ENCODE results near the gene MASP1. TPM values are rescaled to one million over a fixed set of nuclear protein-coding genes. Genes with fewer than 3 reads are reported as not detected.
A peak's percentile ranks its signal among the peaks of the same experiment; 100 is the strongest.

MASP1 gene
- total RNA-seq, 4 donors from 2014 or later = 2.3 to 26.1 (median 5.2) TPM; not detected in 1

DNA sequence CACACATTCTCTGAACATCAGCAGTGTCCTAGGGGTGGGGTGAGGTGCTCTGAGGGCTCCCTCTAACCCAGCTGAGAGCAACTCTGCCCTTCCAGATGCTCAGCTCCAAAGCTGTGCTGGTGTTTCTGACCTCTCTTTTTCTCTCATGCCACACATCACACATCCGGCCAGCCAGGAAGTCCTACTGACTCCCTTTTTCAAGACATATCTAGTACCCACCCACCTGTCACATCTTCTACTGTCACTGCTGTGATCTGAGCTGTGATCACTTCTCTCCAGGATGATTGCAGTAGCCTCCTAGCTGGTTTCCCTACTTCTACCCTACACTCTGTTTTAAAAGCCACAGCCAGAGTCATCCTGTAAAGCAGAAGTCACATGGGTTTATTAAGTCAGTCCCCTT lies 30.2 kb upstream of the MASP1 start:
- no peak for ATAC-seq
- Histone ChIP-seq H3K4me3 (no peak overlapping the region), H3K4me1 (peaks cover 0 to 16% (median 7%) of the 10 kb centered on the region in 3 donors), H3K27me3 (peaks cover 25% of the 10 kb centered on the region), H3K27ac (no peak overlapping the region), H3K36me3 (no peaks in the 10 kb centered on the region), H3K9me3 (no peaks in the 10 kb centered on the region)
- 41 to 100% methylated on average over 1 of the region's 1 CpG for WGBS, 2 donors (ENCODE audit: low coverage in 1 of 2)
- TF ChIP-seq, protein P1, sequence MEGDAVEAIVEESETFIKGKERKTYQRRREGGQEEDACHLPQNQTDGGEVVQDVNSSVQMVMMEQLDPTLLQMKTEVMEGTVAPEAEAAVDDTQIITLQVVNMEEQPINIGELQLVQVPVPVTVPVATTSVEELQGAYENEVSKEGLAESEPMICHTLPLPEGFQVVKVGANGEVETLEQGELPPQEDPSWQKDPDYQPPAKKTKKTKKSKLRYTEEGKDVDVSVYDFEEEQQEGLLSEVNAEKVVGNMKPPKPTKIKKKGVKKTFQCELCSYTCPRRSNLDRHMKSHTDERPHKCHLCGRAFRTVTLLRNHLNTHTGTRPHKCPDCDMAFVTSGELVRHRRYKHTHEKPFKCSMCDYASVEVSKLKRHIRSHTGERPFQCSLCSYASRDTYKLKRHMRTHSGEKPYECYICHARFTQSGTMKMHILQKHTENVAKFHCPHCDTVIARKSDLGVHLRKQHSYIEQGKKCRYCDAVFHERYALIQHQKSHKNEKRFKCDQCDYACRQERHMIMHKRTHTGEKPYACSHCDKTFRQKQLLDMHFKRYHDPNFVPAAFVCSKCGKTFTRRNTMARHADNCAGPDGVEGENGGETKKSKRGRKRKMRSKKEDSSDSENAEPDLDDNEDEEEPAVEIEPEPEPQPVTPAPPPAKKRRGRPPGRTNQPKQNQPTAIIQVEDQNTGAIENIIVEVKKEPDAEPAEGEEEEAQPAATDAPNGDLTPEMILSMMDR (IDR thresholded peaks at IDR 0.05) = no peak
- no peak for TF ChIP-seq POLR2AphosphoS5 (IDR thresholded peaks at IDR 0.05)

DNA sequence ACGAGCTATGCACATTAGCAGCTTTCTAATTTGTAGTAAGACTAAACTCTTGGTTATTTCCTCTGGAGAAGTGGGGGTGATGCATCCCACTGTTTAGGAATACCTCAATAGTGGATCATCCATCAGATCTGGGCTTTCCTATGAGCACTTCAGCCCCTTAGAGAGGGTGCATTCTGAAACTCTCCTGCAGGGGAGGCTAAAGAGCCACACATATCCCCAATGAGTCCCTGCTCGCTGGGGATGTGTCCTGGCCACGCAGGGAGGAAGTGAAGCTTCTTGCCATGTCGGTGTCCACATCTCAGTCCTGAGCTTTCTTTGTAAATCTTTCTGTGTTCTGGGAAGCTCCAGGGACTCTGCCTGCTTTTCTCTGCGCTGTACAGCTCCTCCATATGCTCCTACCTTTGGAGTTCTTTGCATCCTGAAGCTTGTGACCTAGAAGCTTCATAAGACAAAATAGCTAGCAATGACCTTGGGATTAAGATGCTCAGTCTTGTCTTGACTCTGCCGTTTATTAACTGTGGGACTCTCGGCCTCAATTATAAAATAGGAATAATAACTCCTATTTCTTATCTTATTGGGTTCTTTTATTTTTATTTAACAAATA lies 28.3 kb upstream of the MASP1 start:
- no peaks in the 10 kb centered on the region for H3K9me3 ChIP-seq
- TF ChIP-seq POLR2A (IDR thresholded peaks at IDR 0.05) (no peak), POLR2AphosphoS5 (IDR thresholded peaks at IDR 0.05) (no peak), EP300 (IDR thresholded peaks at IDR 0.05) (no peak)
- TF ChIP-seq, protein P1 (IDR thresholded peaks at IDR 0.05) = peak; percentile 9 to 67 (median 56)
- no peak overlapping the region for H3K4me3 ChIP-seq
- no peak overlapping the region for H3K27ac ChIP-seq
- peak; percentile 48 for ATAC-seq
- WGBS, 2 donors (ENCODE audit: low coverage in 1 of 2) = 42 to 51% methylated on average over 4 to 7 of the region's 7 CpGs
- H3K27me3 ChIP-seq = peaks cover 25% of the 10 kb centered on the region
- H3K36me3 ChIP-seq = no peaks in the 10 kb centered on the region
- H3K4me1 ChIP-seq = peaks cover 0 to 16% (median 7%) of the 10 kb centered on the region in 3 donors

DNA sequence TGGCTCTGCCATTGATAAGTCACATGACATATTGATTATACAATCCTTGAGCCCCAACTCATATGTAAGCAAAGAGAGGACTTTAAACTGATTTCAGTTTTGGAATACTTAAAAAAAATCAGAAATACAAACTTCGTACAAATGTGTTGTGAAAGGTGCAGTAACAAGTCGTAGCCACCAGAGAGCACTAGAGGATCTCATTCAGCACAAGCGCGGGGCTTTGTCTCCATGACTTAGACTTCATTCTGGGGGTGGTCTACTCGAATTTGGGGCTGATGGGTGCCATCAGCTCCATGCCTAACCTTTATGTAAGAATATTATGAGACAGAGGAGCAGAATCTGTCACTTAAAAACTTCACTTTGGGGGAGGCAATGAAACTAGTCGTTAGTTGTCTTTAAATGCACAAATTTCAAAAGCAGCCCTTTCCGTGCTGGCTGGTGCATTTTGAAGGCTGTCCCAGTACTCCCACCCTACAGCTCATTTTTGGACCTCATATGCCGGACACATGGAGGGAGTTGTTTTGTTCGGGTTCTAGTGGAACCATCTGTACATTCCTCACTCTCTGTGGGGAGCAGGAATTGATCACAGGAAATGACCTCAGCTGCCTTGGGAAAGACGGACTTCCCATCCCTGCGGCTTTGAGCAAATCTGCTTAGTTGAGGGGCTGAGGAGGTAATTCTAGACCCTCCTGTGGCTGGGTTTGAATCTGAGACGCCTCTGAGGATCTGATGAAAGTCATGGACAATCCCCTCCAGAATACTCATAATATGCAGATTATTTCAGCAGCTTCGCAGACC lies 27.5 kb upstream of the MASP1 start:
- Histone ChIP-seq H3K9me3 (no peaks in the 10 kb centered on the region), H3K27me3 (peaks cover 25% of the 10 kb centered on the region), H3K36me3 (no peaks in the 10 kb centered on the region), H3K4me1 (peaks cover 0 to 20% (median 7%) of the 10 kb centered on the region in 3 donors), H3K27ac (no peak overlapping the region), H3K4me3 (peak overlapping the region in 1 of 2 donors; percentile 32)
- ATAC-seq = peak; percentile 22
- WGBS, 2 donors (ENCODE audit: low coverage in 1 of 2) = 16% methylated on average over 10 to 11 of the region's 13 CpGs
- TF ChIP-seq, protein P1 (IDR thresholded peaks at IDR 0.05) = peak; percentile 73 to 91 (median 82)
- TF ChIP-seq EP300 (IDR thresholded peaks at IDR 0.05) = no peak

DNA sequence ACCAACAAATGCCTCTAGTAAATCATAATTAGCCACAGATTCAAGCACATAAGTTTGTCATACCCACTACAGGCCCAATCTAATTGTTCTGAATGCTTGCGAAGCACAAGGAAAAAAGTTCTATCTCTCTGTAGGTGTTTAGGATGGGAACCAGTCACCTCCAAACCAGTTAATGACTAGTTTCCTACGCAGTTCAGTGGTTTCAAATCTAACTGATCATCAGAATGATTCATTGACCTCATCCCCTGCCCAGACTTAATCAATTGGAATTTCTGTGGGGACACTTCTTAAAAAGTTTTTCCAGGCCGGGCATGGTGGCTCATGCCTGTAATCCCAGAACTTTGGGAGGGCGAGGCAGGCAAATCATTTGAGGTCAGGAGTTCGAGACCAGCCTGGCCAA lies 24.3 kb upstream of the MASP1 start:
- Histone ChIP-seq H3K27ac (no peak overlapping the region), H3K27me3 (peaks cover 5% of the 10 kb centered on the region), H3K36me3 (no peaks in the 10 kb centered on the region), H3K4me1 (peaks cover 0 to 32% (median 7%) of the 10 kb centered on the region in 3 donors), H3K9me3 (no peaks in the 10 kb centered on the region), H3K4me3 (no peak overlapping the region)
- WGBS, 2 donors (ENCODE audit: low coverage in 1 of 2) = 97 to 100% methylated on average over 2 to 5 of the region's 5 CpGs
- TF ChIP-seq, protein P1 (IDR thresholded peaks at IDR 0.05) = no peak
- TF ChIP-seq EP300 (IDR thresholded peaks at IDR 0.05) (no peak), POLR2AphosphoS5 (IDR thresholded peaks at IDR 0.05) (no peak), POLR2A (IDR thresholded peaks at IDR 0.05) (no peak)
- no peak for ATAC-seq

DNA sequence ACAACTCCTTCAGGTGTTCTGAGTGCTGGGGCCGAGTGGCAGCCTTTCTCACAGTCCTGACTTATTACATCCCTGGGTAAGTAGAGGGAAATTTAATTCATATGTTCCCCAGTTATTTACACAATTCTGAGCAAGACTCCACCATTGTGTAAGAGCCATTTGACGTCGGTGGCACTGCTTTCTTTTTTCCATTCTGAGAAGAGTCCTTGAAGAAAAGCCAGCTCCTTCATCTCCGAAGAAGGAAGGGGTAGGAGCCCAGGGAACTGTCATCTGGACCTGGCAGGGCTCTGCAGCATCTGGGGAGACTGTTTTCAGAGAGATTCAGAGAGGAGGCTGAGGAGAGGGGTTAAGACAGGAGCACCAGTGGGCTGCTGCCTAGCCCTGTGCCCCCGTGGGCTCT lies 22.6 kb upstream of the MASP1 start:
- WGBS, 2 donors (ENCODE audit: low coverage in 1 of 2) = 66 to 67% methylated on average over 1 to 5 of the region's 5 CpGs
- H3K36me3 ChIP-seq = no peaks in the 10 kb centered on the region
- TF ChIP-seq POLR2A (IDR thresholded peaks at IDR 0.05) = no peak
- H3K4me3 ChIP-seq = no peak overlapping the region
- no peak overlapping the region for H3K27ac ChIP-seq
- H3K27me3 ChIP-seq = no peaks in the 10 kb centered on the region
- peaks cover 0 to 28% (median 3%) of the 10 kb centered on the region in 3 donors for H3K4me1 ChIP-seq
- ATAC-seq = peak; percentile 8
- H3K9me3 ChIP-seq = no peaks in the 10 kb centered on the region
